Heart right ventricle (tissue), 16 donors: ENCODE measurements around the gene DLEC1. TPM values are rescaled to one million over a fixed set of nuclear protein-coding genes. Genes with fewer than 3 reads are reported as not detected.
A peak's percentile ranks its signal among the peaks of the same experiment; 100 is the strongest.

ENCODE experiments used
- ATAC-seq, 8 donors: fragments of 200-7000 bp; cut with Tn5 transposase; one replicate each; pipeline ENCODE4 v1.9.1; 2020; ENCODE audit warnings: mild to moderate bottlenecking in 8 of 8, moderate library complexity in 8 of 8, moderate number of reproducible peaks in 1 of 8
- DNase-seq, 2 donors: peaks; one replicate each; pipeline ENCODE4 v3.0.0-alpha.2; 2020
- H3K27ac ChIP-seq, 10 donors: fragments of 200-600 bp; sonication (generic) in 2 of 10; one replicate each; pipeline versions ENCODE4 v1.5.0 to v1.8.0; 2020 to 2022; ENCODE audit warnings: mild to moderate bottlenecking in 3 of 10
- H3K27me3 ChIP-seq, 7 donors: fragments of 200-600 bp; one replicate each; pipeline ENCODE4 v1.8.0; 2021 to 2022; ENCODE audit warnings: mild to moderate bottlenecking in 2 of 7
- H3K36me3 ChIP-seq, 9 donors: fragments of 200-600 bp; sonication (generic) in 1 of 9; one replicate each; pipeline versions ENCODE4 v1.5.0 to v1.8.0; 2020 to 2022; ENCODE audit warnings: mild to moderate bottlenecking in 2 of 9
- H3K4me1 ChIP-seq, 9 donors: fragments of 200-600 bp; sonication (generic) in 1 of 9; one replicate each; pipeline versions ENCODE4 v1.5.0 to v1.8.0; 2020 to 2022; ENCODE audit warnings: mild to moderate bottlenecking in 4 of 9
- H3K4me3 ChIP-seq, 10 donors: fragments of 200-600 bp; sonication (generic) in 2 of 10; one replicate each; pipeline versions ENCODE4 v1.5.0 to v1.8.0; 2020 to 2022; ENCODE audit warnings: mild to moderate bottlenecking in 7 of 10, moderate library complexity in 2 of 10
- H3K9me3 ChIP-seq, 11 donors: fragments of 200-600 bp in 10 of 11; sonication (generic) in 2 of 11; one replicate each; pipeline versions ENCODE4 v1.5.0 to v1.8.0; 2013 to 2022; ENCODE audit warnings: mild to moderate bottlenecking in 2 of 11, control low read depth in 1 of 11, moderate library complexity in 1 of 11
- WGBS, 2 donors: extraction: QIAGEN DNeasy Blood & Tissue Kit; methylation state at CpG; one replicate each; pipeline ENCODE4 v1.1.7; 2013; ENCODE audit warnings: inconsistent platforms in 1 of 2; 5-methylcytosine and 5-hydroxymethylcytosine counted together
- intact Hi-C, 10 donors: fragments of 100-400 bp; cut with DNase I; formaldehyde crosslinking; loops; one replicate each; pipeline versions ENCODE4 v1.11.1 to v1.14.2; 2022
- polyA plus RNA-seq, 2 donors: library from polyadenylated mRNA; stranded (reverse); fragments of 200-250 nt; gene quantifications; one replicate each; pipeline ENCODE4 v1.2.3, GENCODE V29; 2013
- total RNA-seq, 10 donors: library from RNA; stranded (reverse); fragmentation: NEBNext Ultra II Directional in 3 of 10; extraction: Animal tissue kit (Norgen Biotek cat#: 25700) in 3 of 10; gene quantifications; one replicate each; pipeline versions ENCODE4 v1.2.1 to v1.2.4, GENCODE V29; 2021 to 2023
- TF ChIP-seq, protein P1 (sequence below), 9 donors: fragments of 200-600 bp; sonication (generic) in 2 of 9; IDR thresholded peaks; one replicate each; pipeline versions ENCODE4 v1.5.0 to v1.8.0; 2021 to 2022; ENCODE audit warnings: antibody characterized with exemption in 9 of 9, mild to moderate bottlenecking in 5 of 9, moderate library complexity in 1 of 9
- donor health status: Arrhythmogenic right ventricular cardiomyopathy.
- donor health status: ischemic (EF 13 %, LVEDD 7.1; RV severe dilation, severe dysfunction).
- donor health status: healthy with polysubstance abuse.
- donor health status: DM: no; HTN: yes; CAD: no.
- donor health status: DM: no; HTN: no; CAD: no.
- donor health status: ischemic (EF 25% LVEDD 6.9; RV normal size, moderate dysfunction).
- donor health status: ischemic (EF 25% LVEDD 5.7; RV mildly dilated, moderate dysfunction).
- donor health status: healthy.
- donor health status: DM: yes; HTN: yes; CAD: no.
- donor health status: Ischemic cardiomyopathy.
- donor health status: ischemic (EF 35%, LVEDD 5.7; RV mildly dilated, moderate dysfunction).
- donor health status: nonischemic (EF 11% LVEDD 7.7; RV severe dilation, severe dysfunction).
- donor health status: DM: yes; HTN: yes; CAD: no.
- donor health status: PGD.
- donor health status: ischemic (EF 29% LVEDD 5.4; RV normal size, mild dysfunction).
- donor health status: nonischemic (EF 23%, LVEDD 6.1; RV moderate dilation, normal function).

Gene DLEC1
- total and polyA plus RNA-seq, 12 donors: 0.09 to 0.66 (median 0.30) TPM; not detected in 4

DNA sequence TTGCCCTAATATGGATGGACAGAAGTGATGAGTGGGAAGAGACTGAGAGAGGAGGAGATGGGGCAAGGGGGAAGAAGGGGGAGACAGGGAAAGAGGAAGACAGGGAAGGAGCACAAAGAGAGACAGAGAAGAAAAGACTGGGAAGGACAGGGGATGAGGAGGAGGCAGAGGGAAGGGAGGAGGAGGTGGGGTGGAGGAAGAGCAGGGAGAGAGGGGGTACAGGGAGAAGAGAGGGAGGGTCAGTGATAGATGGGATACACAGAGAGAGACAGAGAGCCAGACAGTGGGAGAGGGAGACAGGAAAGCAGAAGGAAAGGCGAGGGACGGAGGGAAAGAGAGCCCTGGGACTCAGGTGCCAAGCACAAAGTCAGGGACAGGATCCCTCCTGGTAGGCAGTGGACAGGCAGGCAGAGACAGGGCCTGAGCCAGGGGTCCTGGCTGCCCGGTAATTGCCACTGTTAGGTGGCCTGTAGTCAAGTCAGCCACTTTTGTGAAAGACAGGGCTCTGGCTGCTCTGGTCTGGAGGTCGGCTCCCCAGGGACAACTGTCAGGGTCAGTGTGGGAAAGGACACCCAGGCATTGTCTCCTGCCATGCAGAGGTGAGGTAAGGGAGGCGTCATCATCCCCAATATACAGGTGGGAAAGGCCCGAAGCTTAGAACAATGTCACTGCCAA, 38.6 kb upstream of the DLEC1 start:
- TF ChIP-seq, protein P1, sequence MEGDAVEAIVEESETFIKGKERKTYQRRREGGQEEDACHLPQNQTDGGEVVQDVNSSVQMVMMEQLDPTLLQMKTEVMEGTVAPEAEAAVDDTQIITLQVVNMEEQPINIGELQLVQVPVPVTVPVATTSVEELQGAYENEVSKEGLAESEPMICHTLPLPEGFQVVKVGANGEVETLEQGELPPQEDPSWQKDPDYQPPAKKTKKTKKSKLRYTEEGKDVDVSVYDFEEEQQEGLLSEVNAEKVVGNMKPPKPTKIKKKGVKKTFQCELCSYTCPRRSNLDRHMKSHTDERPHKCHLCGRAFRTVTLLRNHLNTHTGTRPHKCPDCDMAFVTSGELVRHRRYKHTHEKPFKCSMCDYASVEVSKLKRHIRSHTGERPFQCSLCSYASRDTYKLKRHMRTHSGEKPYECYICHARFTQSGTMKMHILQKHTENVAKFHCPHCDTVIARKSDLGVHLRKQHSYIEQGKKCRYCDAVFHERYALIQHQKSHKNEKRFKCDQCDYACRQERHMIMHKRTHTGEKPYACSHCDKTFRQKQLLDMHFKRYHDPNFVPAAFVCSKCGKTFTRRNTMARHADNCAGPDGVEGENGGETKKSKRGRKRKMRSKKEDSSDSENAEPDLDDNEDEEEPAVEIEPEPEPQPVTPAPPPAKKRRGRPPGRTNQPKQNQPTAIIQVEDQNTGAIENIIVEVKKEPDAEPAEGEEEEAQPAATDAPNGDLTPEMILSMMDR (IDR thresholded peaks at IDR 0.05): no peak
- intact Hi-C loops: loop anchor here in 5 of 10 donors (2.0 to 10.0 kb wide), 6 partner anchors 142 to 654 kb away; no protein-coding TSS in a partner anchor

DNA sequence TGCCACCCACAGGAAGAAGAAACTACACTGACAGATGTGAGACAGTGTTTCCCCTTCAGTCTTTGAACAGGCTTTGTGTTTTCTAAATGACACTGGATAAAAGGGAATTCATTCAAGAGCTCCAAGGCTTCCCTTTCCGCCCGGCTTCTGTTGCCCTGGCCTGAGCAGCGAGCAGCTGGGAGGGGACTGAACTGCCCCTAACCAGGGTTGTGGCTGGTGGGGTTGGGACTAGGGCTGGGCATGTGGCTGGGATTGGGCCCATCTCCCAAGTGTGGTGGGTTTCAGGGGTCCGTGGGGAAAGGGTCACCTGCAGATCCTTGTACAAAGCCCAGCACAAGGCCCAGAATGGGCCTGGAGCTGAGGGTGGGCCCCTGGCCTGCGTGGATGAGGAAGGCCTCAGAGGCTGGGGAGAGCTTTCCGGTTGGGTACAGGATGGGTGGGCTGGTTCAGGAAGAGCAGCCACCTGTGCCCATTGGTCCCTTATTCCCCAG, 38.0 kb upstream of the DLEC1 start:
- Histone ChIP-seq H3K36me3 (peaks cover 0 to 38% (median 0%) of the 10 kb centered on the region in 9 donors), H3K9me3 (no peaks in the 10 kb centered on the region), H3K4me3 (no peak overlapping the region), H3K27me3 (no peaks in the 10 kb centered on the region), H3K27ac (no peak overlapping the region), H3K4me1 (peaks cover 0 to 47% (median 24%) of the 10 kb centered on the region in 9 donors)
- TF ChIP-seq, protein P1 (IDR thresholded peaks at IDR 0.05): no peak
- intact Hi-C loops: loop anchor here in 5 of 10 donors (2.0 to 10.0 kb wide), 6 partner anchors 142 to 654 kb away; no protein-coding TSS in a partner anchor
- no peak for ATAC-seq
- 94 to 98% methylated on average over 6 of the region's 6 CpGs for WGBS, 2 donors
- no peak for DNase-seq

More for the DNA sequence above, 38.6 kb upstream of the DLEC1 start:
- 95 to 96% methylated on average over 6 of the region's 6 CpGs for WGBS, 2 donors
- Histone ChIP-seq H3K36me3 (peaks cover 0 to 36% (median 0%) of the 10 kb centered on the region in 9 donors), H3K4me3 (no peak overlapping the region), H3K27me3 (no peaks in the 10 kb centered on the region), H3K4me1 (peaks cover 0 to 49% (median 25%) of the 10 kb centered on the region in 9 donors), H3K9me3 (no peaks in the 10 kb centered on the region), H3K27ac (no peak overlapping the region)
- no peak for DNase-seq
- no peak for ATAC-seq

DNA sequence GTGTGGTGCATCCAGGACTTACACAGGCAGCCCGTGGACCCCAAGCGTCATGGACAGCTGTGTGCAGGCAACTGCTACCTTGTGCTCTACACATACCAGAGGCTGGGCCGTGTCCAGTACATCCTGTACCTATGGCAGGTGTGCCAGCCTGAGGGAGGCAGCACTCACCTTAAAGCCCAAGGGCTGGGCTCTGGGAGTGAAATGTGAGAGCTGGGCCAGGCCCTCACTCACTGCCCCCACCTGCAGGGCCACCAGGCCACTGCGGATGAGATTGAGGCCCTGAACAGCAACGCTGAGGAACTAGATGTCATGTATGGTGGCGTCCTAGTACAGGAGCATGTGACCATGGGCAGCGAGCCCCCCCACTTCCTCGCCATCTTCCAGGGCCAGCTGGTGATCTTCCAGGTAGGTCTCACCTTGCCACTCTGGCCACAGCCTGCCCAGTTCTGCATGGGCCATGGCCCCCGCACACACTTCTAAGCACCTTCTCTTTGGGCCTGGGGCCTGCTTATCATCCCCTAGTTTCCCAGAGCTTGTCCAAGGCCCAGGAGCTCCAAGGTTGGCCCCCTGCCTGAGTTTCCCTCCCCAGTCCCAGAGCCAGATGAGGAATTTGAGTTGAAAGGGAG, 37.4 kb upstream of the DLEC1 start:
- TF ChIP-seq, protein P1 (IDR thresholded peaks at IDR 0.05): peak in 1 of 9 donors; percentile 5

DNA sequence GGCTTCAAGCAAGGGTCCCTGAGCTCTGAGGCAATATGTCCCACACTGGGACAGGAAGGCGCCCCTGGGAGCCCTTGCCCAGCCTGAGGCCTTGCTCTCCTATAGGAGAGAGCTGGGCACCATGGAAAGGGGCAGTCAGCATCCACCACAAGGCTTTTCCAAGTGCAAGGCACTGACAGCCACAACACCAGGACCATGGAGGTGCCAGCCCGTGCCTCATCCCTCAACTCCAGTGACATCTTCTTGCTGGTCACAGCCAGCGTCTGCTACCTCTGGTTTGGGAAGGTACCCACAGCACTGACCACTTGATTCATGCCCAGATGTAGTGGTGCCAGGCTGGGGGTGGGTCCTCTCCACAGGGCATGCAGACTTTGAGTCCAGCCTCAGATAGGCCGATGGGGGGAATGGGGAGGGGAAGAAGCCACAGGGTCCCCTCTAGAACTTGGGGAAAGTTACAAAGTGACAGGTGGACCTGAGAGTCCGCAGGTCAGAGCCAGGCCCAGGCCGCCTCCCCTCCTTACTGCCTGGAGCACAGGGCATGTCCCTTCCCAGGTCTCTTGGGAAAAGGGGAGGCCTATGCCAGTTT, 36.6 kb upstream of the DLEC1 start:
- DNase-seq (no peak), ATAC-seq (no peak)
- Histone ChIP-seq H3K36me3 (peaks cover 0 to 41% (median 0%) of the 10 kb centered on the region in 9 donors), H3K27ac (peak overlapping the region in 3 of 10 donors; percentile 15 to 54 (median 44)), H3K27me3 (no peaks in the 10 kb centered on the region), H3K4me1 (peaks cover 0 to 43% (median 19%) of the 10 kb centered on the region in 9 donors), H3K4me3 (no peak overlapping the region), H3K9me3 (no peaks in the 10 kb centered on the region)
- TF ChIP-seq, protein P1 (IDR thresholded peaks at IDR 0.05): no peak
- WGBS, 2 donors: 97% methylated on average over 6 of the region's 6 CpGs
- intact Hi-C loops: loop anchor here in 5 of 10 donors (2.0 to 10.0 kb wide), 5 partner anchors 145 to 652 kb away; no protein-coding TSS in a partner anchor

More for the DNA sequence above, 37.4 kb upstream of the DLEC1 start:
- intact Hi-C loops: loop anchor here in 6 of 10 donors (2.0 to 10.0 kb wide), 6 partner anchors 143 to 653 kb away; no protein-coding TSS in a partner anchor
- Histone ChIP-seq H3K4me1 (peaks cover 0 to 47% (median 24%) of the 10 kb centered on the region in 9 donors), H3K27ac (no peak overlapping the region), H3K4me3 (no peak overlapping the region), H3K36me3 (peaks cover 0 to 38% (median 0%) of the 10 kb centered on the region in 9 donors), H3K9me3 (no peaks in the 10 kb centered on the region), H3K27me3 (no peaks in the 10 kb centered on the region)
- no peak for ATAC-seq
- no peak for DNase-seq
- WGBS, 2 donors: 87 to 88% methylated on average over 9 of the region's 9 CpGs
